Keratinocyte (primary cell): Measurements from ENCODE around the gene ITPR1. TPM values are rescaled to one million over a fixed set of nuclear protein-coding genes. Genes with fewer than 3 reads are reported as not detected.

Experiments used
- DNase-seq: peaks from one replicate; pipeline ENCODE4 v3.0.0-alpha.2; 2011; ENCODE audit warnings: low read depth, missing footprints, low spot score
- FAIRE-seq: peaks from 2 replicates; lab custom pipeline; 2011; peaks lifted over from hg19 to GRCh38; lab: Jason Lieb, UNC
- H2AFZ ChIP-seq: 2 replicates; pipeline ENCODE4 v1.6.0; 2012; ENCODE audit warnings: low read length, control low read depth, inconsistent platforms; ENCODE audit not compliant: control insufficient read depth
- H3K27ac ChIP-seq: 2 replicates; pipeline ENCODE4 v1.5.1; 2011; ENCODE audit warnings: low read length; ENCODE audit not compliant: control insufficient read depth, insufficient read depth
- H3K27me3 ChIP-seq: 3 replicates; pipeline ENCODE4 v1.6.0; 2011; ENCODE audit warnings: low read length; ENCODE audit not compliant: control insufficient read depth, insufficient read depth; ENCODE audit errors: extremely low read depth
- H3K36me3 ChIP-seq, 2 experiments: 2 replicates in 1 of 2; 3 replicates in 1 of 2; pipeline ENCODE4 v1.5.1; 2011; ENCODE audit warnings: low read length in 2 of 2, mild to moderate bottlenecking in 1 of 2; ENCODE audit not compliant: control insufficient read depth in 2 of 2, insufficient read depth in 2 of 2; ENCODE audit errors: extremely low read depth in 1 of 2
- H3K4me1 ChIP-seq: 3 replicates; pipeline ENCODE4 v1.5.1; 2011; ENCODE audit warnings: low read length; ENCODE audit not compliant: control insufficient read depth, insufficient read depth; ENCODE audit errors: extremely low read depth
- H3K4me2 ChIP-seq: 3 replicates; pipeline ENCODE4 v1.6.0; 2011; ENCODE audit warnings: low read depth, low read length; ENCODE audit not compliant: control insufficient read depth, insufficient read depth; ENCODE audit errors: extremely low read depth
- H3K4me3 ChIP-seq, 3 experiments: fragments of 200-600 bp in 1 of 3; sonication (generic) in 1 of 3; 2 replicates in 2 of 3; 3 replicates in 1 of 3; pipeline ENCODE4 v1.5.1; 2011 to 2016; ENCODE audit warnings: low read length in 3 of 3, mild to moderate bottlenecking in 3 of 3, control low read depth in 2 of 3, inconsistent platforms in 1 of 3, low read depth in 1 of 3, mixed read lengths in 1 of 3, mixed run types in 1 of 3, moderate library complexity in 1 of 3; ENCODE audit not compliant: control insufficient read depth in 2 of 3, insufficient read depth in 2 of 3; ENCODE audit errors: extremely low read depth in 1 of 3
- H3K79me2 ChIP-seq: 2 replicates; pipeline ENCODE4 v1.6.0; 2012; ENCODE audit warnings: low read length; ENCODE audit not compliant: control insufficient read depth, insufficient read depth
- H3K9ac ChIP-seq: 3 replicates; pipeline ENCODE4 v1.6.0; 2011; ENCODE audit warnings: low read length; ENCODE audit not compliant: control insufficient read depth, insufficient read depth; ENCODE audit errors: extremely low read depth
- H3K9me1 ChIP-seq: 3 replicates; pipeline ENCODE4 v1.6.0; 2011; ENCODE audit warnings: low read length; ENCODE audit not compliant: control insufficient read depth, insufficient read depth; ENCODE audit errors: extremely low read depth
- H3K9me3 ChIP-seq: 2 replicates; pipeline ENCODE4 v1.5.1; 2012; ENCODE audit warnings: low read depth, low read length; ENCODE audit not compliant: control insufficient read depth
- H4K20me1 ChIP-seq: 3 replicates; pipeline ENCODE4 v1.6.0; 2011; ENCODE audit warnings: low read length; ENCODE audit not compliant: control insufficient read depth, insufficient read depth; ENCODE audit errors: extremely low read depth
- EZH2 ChIP-seq: IDR thresholded peaks from one replicate; pipeline ENCODE4 v1.6.1; 2012; ENCODE audit warnings: inconsistent platforms, mild to moderate bottlenecking, low read length, moderate library complexity
- dilution Hi-C: fragments of 300-500 bp; cut with MboI; formaldehyde crosslinking; loops from one replicate; pipeline ENCODE4 v1.7.0; 2020; ENCODE audit warnings: low sequenced_read_pairs; ENCODE audit not compliant: extremely low pct_ligation_motif_present
- polyA plus RNA-seq, 5 experiments: library from polyadenylated mRNA; depleted of rRNA in 3 of 5; stranded (reverse) in 3 of 5; stranded (forward) in 1 of 5; unstranded in 1 of 5; fragments of >200 nt; gene quantifications; 1 replicate in 1 of 5; 2 replicates in 3 of 5; 3 replicates in 1 of 5; pipeline versions ENCODE4 v1.2.1 to v1.2.3, GENCODE V29; 2011 to 2012; ENCODE audit warnings: missing spikeins in 2 of 5, low read depth in 1 of 5, low replicate concordance in 1 of 5
- TF ChIP-seq, protein P1 (sequence below), 3 experiments: IDR thresholded peaks in 1 of 3; conservative IDR thresholded peaks in 1 of 3; optimal IDR thresholded peaks in 1 of 3; 2 replicates in 2 of 3; 3 replicates in 1 of 3; pipeline versions ENCODE3 to v1.5.1; 2011; ENCODE audit warnings: low read length in 3 of 3, mild to moderate bottlenecking in 3 of 3, moderate library complexity in 2 of 3, control low read depth in 1 of 3, inconsistent platforms in 1 of 3; ENCODE audit not compliant: insufficient read depth in 2 of 3; ENCODE audit errors: extremely low read depth in 1 of 3

ITPR1 gene
- polyA plus RNA-seq, 1 donor (not counting 4 experiments of a cell fraction or from before 2014, with no cell fraction given): 3.5 TPM

DNA sequence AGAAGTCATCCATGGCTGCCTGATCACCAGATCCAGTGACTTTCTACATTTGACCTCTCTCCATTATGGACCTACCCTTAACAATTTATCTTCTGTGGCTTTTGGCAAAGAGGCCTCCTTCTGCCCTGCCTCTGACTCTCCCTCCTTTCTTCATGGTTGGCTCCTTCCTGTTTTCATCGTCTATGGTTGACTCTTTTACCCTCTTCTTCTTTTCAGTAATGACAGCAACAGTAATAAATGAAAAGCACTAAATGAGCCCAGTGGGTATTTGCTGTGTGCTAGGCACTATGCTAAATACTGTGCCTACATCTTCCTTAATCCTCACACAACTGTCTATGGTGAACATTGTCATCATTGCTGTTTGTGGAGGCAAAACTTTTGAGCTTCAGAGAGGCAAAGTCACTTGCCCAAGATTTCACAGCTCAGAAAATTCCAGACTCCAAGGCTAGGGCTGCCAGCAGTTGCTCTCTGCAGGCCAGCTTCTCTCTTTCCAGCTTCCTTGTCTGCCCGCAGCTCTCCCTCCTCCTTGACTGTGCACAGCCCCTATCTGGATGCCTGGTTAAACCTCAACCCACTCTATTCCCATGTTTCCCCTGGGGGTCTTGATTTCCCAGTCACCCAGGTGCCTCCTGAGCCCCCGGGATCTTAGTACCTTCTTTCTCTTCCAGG is 24.6 kb downstream of the ITPR1 start:
- TF ChIP-seq EZH2: no peak
- TF ChIP-seq, protein P1, sequence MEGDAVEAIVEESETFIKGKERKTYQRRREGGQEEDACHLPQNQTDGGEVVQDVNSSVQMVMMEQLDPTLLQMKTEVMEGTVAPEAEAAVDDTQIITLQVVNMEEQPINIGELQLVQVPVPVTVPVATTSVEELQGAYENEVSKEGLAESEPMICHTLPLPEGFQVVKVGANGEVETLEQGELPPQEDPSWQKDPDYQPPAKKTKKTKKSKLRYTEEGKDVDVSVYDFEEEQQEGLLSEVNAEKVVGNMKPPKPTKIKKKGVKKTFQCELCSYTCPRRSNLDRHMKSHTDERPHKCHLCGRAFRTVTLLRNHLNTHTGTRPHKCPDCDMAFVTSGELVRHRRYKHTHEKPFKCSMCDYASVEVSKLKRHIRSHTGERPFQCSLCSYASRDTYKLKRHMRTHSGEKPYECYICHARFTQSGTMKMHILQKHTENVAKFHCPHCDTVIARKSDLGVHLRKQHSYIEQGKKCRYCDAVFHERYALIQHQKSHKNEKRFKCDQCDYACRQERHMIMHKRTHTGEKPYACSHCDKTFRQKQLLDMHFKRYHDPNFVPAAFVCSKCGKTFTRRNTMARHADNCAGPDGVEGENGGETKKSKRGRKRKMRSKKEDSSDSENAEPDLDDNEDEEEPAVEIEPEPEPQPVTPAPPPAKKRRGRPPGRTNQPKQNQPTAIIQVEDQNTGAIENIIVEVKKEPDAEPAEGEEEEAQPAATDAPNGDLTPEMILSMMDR (optimal IDR thresholded peaks at IDR 0.05 in 1 of 3, IDR thresholded peaks at IDR 0.05 in 1 of 3, conservative IDR thresholded peaks at IDR 0.05 in 1 of 3; ENCODE audit: extremely low read depth in 1 of 3, insufficient read depth in 2 of 3, low read length in 3 of 3): no peak
- dilution Hi-C loops: no loop called here
- H2AFZ ChIP-seq: no peak overlapping the region
- H3K36me3 ChIP-seq: no peaks in the 10 kb centered on the region
- no peaks in the 10 kb centered on the region for H3K9me1 ChIP-seq
- no peak overlapping the region for H3K4me2 ChIP-seq
- no peak overlapping the region for H3K27ac ChIP-seq
- H3K9ac ChIP-seq: no peak overlapping the region
- DNase-seq (no peak), FAIRE-seq (no peak)
- no peaks in the 10 kb centered on the region for H3K27me3 ChIP-seq
- H3K4me1 ChIP-seq: peaks cover 3% of the 10 kb centered on the region
- no peaks in the 10 kb centered on the region for H3K79me2 ChIP-seq
- no peak overlapping the region for H3K4me3 ChIP-seq
- no peaks in the 10 kb centered on the region for H3K9me3 ChIP-seq
- no peaks in the 10 kb centered on the region for H4K20me1 ChIP-seq

DNA sequence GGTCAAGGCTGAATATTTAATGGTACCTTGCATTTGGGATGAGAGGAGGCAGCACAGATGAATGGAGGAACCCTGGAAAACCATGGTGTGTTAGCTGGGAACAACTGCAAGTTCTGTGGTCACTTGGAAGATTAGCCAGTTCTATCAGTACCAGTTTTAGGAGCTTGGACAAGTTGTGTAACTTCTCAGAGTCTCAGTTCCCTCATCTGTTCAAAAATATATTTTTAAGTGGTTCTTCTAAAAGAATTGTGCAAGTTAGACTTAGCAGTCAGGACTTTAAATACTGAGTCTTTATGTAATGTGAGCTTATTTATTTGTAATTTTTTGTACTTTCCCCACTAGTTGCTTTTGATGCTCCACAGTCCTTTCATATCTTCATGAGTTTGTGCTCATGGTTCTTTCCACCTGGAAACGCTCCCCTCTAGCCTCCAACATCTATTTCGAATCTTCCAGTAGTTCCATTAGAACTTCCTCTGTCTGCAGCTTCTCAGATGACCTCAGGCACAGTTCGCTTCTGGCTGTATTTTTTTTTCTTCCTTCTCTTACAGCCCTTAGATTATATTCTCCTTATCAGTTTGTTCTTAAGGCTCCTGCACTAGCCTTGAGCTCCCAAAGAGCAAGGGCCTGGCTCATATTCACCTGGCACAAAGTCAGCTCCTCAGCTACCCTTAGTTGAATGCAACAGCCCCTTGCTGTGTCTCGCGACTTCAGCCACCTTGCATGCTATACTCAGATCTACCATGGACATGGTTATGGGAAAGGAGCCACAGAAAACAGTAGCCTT is 27.1 kb downstream of the ITPR1 start:
- Histone ChIP-seq H3K36me3 (no peaks in the 10 kb centered on the region), H3K4me1 (peaks cover 3% of the 10 kb centered on the region), H2AFZ (no peak overlapping the region), H3K9ac (no peak overlapping the region), H3K27ac (no peak overlapping the region), H3K9me1 (no peaks in the 10 kb centered on the region), H3K9me3 (no peaks in the 10 kb centered on the region), H4K20me1 (no peaks in the 10 kb centered on the region), H3K4me2 (no peak overlapping the region), H3K27me3 (no peaks in the 10 kb centered on the region), H3K4me3 (no peak overlapping the region), H3K79me2 (no peaks in the 10 kb centered on the region)
- FAIRE-seq (no peak), DNase-seq (no peak)
- TF ChIP-seq, protein P1 (optimal IDR thresholded peaks at IDR 0.05 in 1 of 3, IDR thresholded peaks at IDR 0.05 in 1 of 3, conservative IDR thresholded peaks at IDR 0.05 in 1 of 3; ENCODE audit: extremely low read depth in 1 of 3, insufficient read depth in 2 of 3, low read length in 3 of 3): no peak
- no peak for TF ChIP-seq EZH2
- dilution Hi-C loops: no loop called here
